Measurements from ENCODE around the gene RNASE13.
"Not testable (repeated sequence)": the region's sequence is repeated elsewhere in the genome, so short reads cannot be mapped to it uniquely, and the experiment has no call there.

RNASE13 gene

GRCh38 chr14:21018286-21018685 is 16.3 kb downstream of the RNASE13 start:
- no peak for DNase-seq (ENCODE audit: low spot score)
- TF ChIP-seq, protein P1, sequence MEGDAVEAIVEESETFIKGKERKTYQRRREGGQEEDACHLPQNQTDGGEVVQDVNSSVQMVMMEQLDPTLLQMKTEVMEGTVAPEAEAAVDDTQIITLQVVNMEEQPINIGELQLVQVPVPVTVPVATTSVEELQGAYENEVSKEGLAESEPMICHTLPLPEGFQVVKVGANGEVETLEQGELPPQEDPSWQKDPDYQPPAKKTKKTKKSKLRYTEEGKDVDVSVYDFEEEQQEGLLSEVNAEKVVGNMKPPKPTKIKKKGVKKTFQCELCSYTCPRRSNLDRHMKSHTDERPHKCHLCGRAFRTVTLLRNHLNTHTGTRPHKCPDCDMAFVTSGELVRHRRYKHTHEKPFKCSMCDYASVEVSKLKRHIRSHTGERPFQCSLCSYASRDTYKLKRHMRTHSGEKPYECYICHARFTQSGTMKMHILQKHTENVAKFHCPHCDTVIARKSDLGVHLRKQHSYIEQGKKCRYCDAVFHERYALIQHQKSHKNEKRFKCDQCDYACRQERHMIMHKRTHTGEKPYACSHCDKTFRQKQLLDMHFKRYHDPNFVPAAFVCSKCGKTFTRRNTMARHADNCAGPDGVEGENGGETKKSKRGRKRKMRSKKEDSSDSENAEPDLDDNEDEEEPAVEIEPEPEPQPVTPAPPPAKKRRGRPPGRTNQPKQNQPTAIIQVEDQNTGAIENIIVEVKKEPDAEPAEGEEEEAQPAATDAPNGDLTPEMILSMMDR (IDR thresholded peaks at IDR 0.05; ENCODE audit: extremely low read depth, missing control alignments) = no peak

- TF ChIP-seq, protein P1 (IDR thresholded peaks at IDR 0.05; ENCODE audit: extremely low read depth, missing control alignments) = no peak
- DNase-seq (ENCODE audit: low spot score) = no peak
Observed at GRCh38 chr14:21017528-21018245, 16.9 kb downstream of the RNASE13 start.

GRCh38 chr14:21016413-21017190 is 18.0 kb downstream of the RNASE13 start:
- TF ChIP-seq, protein P1 (IDR thresholded peaks at IDR 0.05; ENCODE audit: extremely low read depth, missing control alignments) = no peak
- DNase-seq (ENCODE audit: low spot score) = no peak

DNA sequence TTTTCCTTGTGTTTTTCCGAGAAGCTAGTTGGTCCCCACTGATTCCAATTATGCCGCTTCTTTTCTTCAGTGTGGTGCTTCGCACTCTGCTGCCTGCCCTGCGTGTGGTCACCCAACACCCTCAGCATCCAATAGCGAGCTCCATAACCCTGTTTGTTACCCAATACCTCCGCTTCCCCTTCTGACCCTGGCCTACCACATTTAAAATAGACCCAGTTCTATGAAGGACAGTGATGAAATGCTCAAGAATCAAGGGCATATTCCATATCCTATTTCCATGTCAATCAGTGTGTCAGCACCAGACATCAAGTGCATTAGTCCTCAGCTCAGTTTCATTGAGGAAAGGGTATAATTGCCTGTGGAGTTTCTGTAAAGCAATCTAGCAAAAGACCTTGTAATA is 19.3 kb downstream of the RNASE13 start:
- TF ChIP-seq, protein P1 (IDR thresholded peaks at IDR 0.05; ENCODE audit: extremely low read depth, missing control alignments) = no peak
- no peak for DNase-seq (ENCODE audit: low spot score)

DNA sequence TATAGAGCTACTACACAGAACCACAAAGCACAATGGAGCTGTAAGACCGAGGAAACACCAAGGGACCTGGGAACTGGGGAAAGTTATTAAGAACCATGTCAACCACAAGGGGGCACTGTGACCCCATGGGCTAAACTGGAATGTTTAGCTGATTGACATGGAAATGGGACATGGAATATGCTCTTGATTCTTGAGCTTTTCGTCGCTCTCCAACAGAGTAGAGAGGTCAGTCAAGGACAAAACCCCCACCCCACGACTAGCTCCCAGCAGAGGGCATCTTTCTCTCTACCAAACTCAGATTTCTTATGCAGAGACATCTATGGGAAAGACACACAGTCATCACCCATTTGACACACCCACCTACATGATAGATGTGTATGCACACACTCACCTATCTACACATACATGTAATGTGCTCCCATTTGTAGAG is 19.8 kb downstream of the RNASE13 start:
- peak; percentile 70 for DNase-seq (ENCODE audit: low spot score)
- TF ChIP-seq, protein P1 (IDR thresholded peaks at IDR 0.05; ENCODE audit: extremely low read depth, missing control alignments) = peak; percentile 57

- no peak for DNase-seq (ENCODE audit: low spot score)
- TF ChIP-seq, protein P1 (IDR thresholded peaks at IDR 0.05; ENCODE audit: extremely low read depth, missing control alignments) = no peak
Observed at GRCh38 chr14:21011136-21011535, 23.5 kb downstream of the RNASE13 start.

GRCh38 chr14:21009721-21010120 is 24.9 kb downstream of the RNASE13 start:
- not testable (repeated sequence) for DNase-seq (ENCODE audit: low spot score)

Data from GM20000 (cell line).